Neural cell (in vitro differentiated cells): Measurements from ENCODE around the gene MFSD2A.

ENCODE experiments used
- EZH2 ChIP-seq: fragments of 200-600, 300-800 bp; shearing (Covaris generic), sonication (generic); IDR thresholded peaks from 2 replicates; pipeline ENCODE4 v1.6.1; 2014; ENCODE audit warnings: antibody characterized with exemption, low read length, borderline replicate concordance, mild to moderate bottlenecking; ENCODE audit not compliant: insufficient read depth, poor library complexity, severe bottlenecking
- POLR2AphosphoS5 ChIP-seq: IDR thresholded peaks from 2 replicates; pipeline ENCODE4 v1.6.1; 2012
- RAD21 ChIP-seq: fragments of 450-650 bp; conservative IDR thresholded peaks from 2 replicates; pipeline ENCODE4 v1.6.1; 2014; ENCODE audit warnings: antibody characterized with exemption, mild to moderate bottlenecking, moderate library complexity
- SMC3 ChIP-seq: fragments of 450-650 bp; conservative IDR thresholded peaks from 2 replicates; pipeline ENCODE4 v1.6.1; 2014; ENCODE audit warnings: antibody characterized with exemption, mild to moderate bottlenecking, moderate library complexity; ENCODE audit not compliant: poor library complexity
- TAF1 ChIP-seq: IDR thresholded peaks from 2 replicates; pipeline ENCODE4 v1.6.1; 2012; ENCODE audit warnings: low read depth
- TF ChIP-seq, protein P1 (sequence below): fragments of 450-650 bp; IDR thresholded peaks from 2 replicates; pipeline ENCODE4 v1.5.1; 2014; ENCODE audit warnings: antibody characterized with exemption, mild to moderate bottlenecking, moderate library complexity; ENCODE audit not compliant: poor library complexity, severe bottlenecking
- TF ChIP-seq, protein P2 (sequence below): IDR thresholded peaks from 2 replicates; pipeline ENCODE4 v1.6.1; 2012; ENCODE audit warnings: borderline replicate concordance

DNA sequence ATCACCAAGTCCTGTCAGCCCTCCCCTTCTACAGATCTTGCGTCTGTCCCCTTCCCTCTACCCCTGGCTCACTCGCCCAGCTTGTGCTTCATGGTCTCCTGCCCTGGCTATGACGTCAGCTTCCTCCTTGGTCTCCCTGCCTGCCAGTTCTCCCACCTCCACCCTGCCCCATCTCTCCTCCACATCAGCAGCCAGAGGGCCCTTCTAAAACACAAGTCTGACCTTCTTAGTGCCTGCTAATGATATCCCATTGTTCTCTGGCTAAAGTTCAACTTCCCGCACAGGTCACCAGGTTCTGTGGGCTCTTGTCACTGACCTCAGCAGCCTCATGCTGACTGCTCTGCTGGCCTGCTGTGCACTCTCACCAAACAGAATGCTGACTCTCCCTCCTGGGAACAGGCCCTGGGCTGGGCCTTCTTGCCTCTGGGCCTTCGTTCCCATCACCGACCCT, 28.6 kb upstream of the MFSD2A start:
- TF ChIP-seq, protein P1, sequence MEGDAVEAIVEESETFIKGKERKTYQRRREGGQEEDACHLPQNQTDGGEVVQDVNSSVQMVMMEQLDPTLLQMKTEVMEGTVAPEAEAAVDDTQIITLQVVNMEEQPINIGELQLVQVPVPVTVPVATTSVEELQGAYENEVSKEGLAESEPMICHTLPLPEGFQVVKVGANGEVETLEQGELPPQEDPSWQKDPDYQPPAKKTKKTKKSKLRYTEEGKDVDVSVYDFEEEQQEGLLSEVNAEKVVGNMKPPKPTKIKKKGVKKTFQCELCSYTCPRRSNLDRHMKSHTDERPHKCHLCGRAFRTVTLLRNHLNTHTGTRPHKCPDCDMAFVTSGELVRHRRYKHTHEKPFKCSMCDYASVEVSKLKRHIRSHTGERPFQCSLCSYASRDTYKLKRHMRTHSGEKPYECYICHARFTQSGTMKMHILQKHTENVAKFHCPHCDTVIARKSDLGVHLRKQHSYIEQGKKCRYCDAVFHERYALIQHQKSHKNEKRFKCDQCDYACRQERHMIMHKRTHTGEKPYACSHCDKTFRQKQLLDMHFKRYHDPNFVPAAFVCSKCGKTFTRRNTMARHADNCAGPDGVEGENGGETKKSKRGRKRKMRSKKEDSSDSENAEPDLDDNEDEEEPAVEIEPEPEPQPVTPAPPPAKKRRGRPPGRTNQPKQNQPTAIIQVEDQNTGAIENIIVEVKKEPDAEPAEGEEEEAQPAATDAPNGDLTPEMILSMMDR, result no peak
- TF ChIP-seq POLR2AphosphoS5 (no peak), RAD21 (no peak), SMC3 (no peak), TAF1 (no peak), EZH2 (no peak)
- TF ChIP-seq, protein P2, sequence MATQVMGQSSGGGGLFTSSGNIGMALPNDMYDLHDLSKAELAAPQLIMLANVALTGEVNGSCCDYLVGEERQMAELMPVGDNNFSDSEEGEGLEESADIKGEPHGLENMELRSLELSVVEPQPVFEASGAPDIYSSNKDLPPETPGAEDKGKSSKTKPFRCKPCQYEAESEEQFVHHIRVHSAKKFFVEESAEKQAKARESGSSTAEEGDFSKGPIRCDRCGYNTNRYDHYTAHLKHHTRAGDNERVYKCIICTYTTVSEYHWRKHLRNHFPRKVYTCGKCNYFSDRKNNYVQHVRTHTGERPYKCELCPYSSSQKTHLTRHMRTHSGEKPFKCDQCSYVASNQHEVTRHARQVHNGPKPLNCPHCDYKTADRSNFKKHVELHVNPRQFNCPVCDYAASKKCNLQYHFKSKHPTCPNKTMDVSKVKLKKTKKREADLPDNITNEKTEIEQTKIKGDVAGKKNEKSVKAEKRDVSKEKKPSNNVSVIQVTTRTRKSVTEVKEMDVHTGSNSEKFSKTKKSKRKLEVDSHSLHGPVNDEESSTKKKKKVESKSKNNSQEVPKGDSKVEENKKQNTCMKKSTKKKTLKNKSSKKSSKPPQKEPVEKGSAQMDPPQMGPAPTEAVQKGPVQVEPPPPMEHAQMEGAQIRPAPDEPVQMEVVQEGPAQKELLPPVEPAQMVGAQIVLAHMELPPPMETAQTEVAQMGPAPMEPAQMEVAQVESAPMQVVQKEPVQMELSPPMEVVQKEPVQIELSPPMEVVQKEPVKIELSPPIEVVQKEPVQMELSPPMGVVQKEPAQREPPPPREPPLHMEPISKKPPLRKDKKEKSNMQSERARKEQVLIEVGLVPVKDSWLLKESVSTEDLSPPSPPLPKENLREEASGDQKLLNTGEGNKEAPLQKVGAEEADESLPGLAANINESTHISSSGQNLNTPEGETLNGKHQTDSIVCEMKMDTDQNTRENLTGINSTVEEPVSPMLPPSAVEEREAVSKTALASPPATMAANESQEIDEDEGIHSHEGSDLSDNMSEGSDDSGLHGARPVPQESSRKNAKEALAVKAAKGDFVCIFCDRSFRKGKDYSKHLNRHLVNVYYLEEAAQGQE, result no peak
